Testis (tissue), 3 donors: Measurements from ENCODE around the gene OR10J1. TPM values are rescaled to one million over a fixed set of nuclear protein-coding genes. Genes with fewer than 3 reads are reported as not detected.

Source experiments
- DNase-seq: peaks from one replicate; pipeline ENCODE4 v3.0.0-alpha.2; 2019
- H3K27ac ChIP-seq, 2 donors: fragments of 200-600 bp; sonication (generic); one replicate each; pipeline ENCODE4 v1.5.1; 2019
- H3K27me3 ChIP-seq: fragments of 200-600 bp; sonication (generic); one replicate; pipeline ENCODE4 v1.5.1; 2019
- H3K36me3 ChIP-seq: fragments of 200-600 bp; sonication (generic); one replicate; pipeline ENCODE4 v1.5.1; 2017; ENCODE audit warnings: low read depth; ENCODE audit errors: missing control alignments
- H3K4me1 ChIP-seq: fragments of 200-600 bp; sonication (generic); one replicate; pipeline ENCODE4 v1.5.1; 2019
- H3K4me3 ChIP-seq, 2 donors: fragments of 200-600 bp; sonication (generic); one replicate each; pipeline ENCODE4 v1.5.1; 2017 to 2019
- H3K9me3 ChIP-seq: fragments of 200-600 bp; sonication (generic); one replicate; pipeline ENCODE4 v1.5.1; 2017
- POLR2A ChIP-seq: fragments of 450-650 bp; IDR thresholded peaks from one replicate; pipeline ENCODE4 v1.6.1; 2017; ENCODE audit warnings: antibody characterized with exemption, mild to moderate bottlenecking, moderate library complexity
- WGBS, 2 donors: methylation state at CpG; one replicate each; pipeline ENCODE4 v1.1.5; 2018; 5-methylcytosine and 5-hydroxymethylcytosine counted together
- intact Hi-C: fragments of 100-400 bp; cut with DNase I; formaldehyde crosslinking; loops from one replicate; pipeline ENCODE4 v1.15.1; 2023; ENCODE audit warnings: low total_unique reads
- polyA plus RNA-seq: library from polyadenylated mRNA; stranded (reverse); fragments of 350-450 nt; fragmentation: Illumina TruSeq; extraction: RNeasy Lipid Tissue Mini Kit (QIAGEN cat#74804); gene quantifications from one replicate; pipeline ENCODE4 v1.2.3, GENCODE V29; 2014; ENCODE audit warnings: low read depth, low replicate concordance; ENCODE audit not compliant: insufficient read depth
- total RNA-seq, 2 donors: library from RNA; depleted of rRNA; stranded (reverse); fragments of >200 nt; gene quantifications; one replicate each; pipeline ENCODE4 v1.2.3, GENCODE V29; 2016
- TF ChIP-seq, protein P1 (sequence below), 3 experiments: fragments of 450-650 bp in 2 of 3; fragments of 200-600 bp in 1 of 3; sonication (generic) in 1 of 3; IDR thresholded peaks; one replicate each; pipeline ENCODE4 v1.5.1; 2016 to 2019; ENCODE audit warnings: antibody characterized with exemption in 3 of 3, mild to moderate bottlenecking in 2 of 3, moderate library complexity in 1 of 3

Gene OR10J1
- total and polyA plus RNA-seq, 3 donors from 2014 or later, result 3.0 to 8.3 (median 3.1) TPM

DNA sequence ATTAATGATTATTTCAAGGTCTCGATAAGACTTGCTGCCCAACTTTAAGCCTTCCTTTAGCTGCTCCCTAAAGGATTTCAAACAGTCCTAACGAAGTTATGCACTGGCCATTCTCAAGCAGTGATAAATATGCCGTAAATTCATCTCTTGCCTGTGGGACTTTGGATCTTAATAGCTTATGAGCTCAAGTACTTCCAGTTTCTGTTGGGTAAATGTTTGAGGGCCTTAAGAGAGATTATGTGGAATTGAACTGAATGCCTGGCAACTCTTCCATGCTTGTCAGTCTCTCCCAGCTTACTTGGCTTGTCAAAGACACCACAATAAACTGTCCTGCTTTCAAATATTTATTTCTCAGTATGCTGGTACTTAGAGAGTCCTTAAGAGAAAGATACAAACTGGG, 11.0 kb upstream of the OR10J1 start:
- Histone ChIP-seq H3K4me3 (no peak overlapping the region), H3K9me3 (no peaks in the 10 kb centered on the region), H3K36me3 (no peaks in the 10 kb centered on the region), H3K27me3 (no peaks in the 10 kb centered on the region), H3K4me1 (no peaks in the 10 kb centered on the region), H3K27ac (no peak overlapping the region)
- WGBS, 2 donors, result 44 to 46% methylated on average over 3 of the region's 3 CpGs
- intact Hi-C loops, result no loop called here
- no peak for DNase-seq
- TF ChIP-seq, protein P1, sequence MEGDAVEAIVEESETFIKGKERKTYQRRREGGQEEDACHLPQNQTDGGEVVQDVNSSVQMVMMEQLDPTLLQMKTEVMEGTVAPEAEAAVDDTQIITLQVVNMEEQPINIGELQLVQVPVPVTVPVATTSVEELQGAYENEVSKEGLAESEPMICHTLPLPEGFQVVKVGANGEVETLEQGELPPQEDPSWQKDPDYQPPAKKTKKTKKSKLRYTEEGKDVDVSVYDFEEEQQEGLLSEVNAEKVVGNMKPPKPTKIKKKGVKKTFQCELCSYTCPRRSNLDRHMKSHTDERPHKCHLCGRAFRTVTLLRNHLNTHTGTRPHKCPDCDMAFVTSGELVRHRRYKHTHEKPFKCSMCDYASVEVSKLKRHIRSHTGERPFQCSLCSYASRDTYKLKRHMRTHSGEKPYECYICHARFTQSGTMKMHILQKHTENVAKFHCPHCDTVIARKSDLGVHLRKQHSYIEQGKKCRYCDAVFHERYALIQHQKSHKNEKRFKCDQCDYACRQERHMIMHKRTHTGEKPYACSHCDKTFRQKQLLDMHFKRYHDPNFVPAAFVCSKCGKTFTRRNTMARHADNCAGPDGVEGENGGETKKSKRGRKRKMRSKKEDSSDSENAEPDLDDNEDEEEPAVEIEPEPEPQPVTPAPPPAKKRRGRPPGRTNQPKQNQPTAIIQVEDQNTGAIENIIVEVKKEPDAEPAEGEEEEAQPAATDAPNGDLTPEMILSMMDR (IDR thresholded peaks at IDR 0.05), result no peak
- TF ChIP-seq POLR2A, result no peak

DNA sequence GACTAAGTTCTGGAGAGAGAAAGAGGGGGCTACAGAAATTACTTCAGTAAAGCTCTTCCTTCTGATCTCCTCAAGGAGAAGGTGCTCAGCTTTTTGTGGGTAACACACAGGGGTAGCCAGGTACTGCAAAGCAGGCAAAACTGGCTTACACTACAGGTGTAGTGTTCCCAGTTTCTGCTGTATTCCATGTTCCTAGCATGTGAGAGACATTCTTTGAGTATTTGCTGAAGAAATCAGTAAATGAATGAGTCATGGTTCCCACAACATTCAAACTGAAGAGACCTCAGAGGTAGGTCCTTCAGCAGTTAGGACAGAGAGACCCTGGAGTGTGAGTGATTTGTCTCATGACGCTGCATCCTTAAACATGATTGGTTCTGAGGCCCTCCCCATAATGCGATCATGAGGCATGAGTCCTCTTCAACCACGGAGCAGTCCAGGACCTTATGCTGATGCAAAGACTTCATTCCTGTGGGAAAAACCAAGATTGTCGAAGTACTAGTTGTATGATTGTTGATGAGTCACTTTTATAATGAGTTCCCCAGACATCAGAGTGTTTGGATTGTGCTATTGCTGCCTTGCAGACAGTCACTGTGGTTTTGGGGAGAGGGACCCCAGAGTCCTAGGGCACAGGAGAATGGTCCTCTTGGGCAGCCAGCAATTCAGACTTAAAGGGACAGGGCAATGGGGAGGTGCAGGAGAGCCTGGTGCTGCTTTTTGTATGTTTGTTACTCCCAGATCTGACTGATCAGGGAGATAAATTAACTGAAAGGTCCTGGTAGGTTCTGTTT, 10.3 kb upstream of the OR10J1 start:
- Histone ChIP-seq H3K4me1 (no peaks in the 10 kb centered on the region), H3K9me3 (no peaks in the 10 kb centered on the region), H3K36me3 (no peaks in the 10 kb centered on the region), H3K4me3 (no peak overlapping the region), H3K27ac (no peak overlapping the region), H3K27me3 (no peaks in the 10 kb centered on the region)
- intact Hi-C loops, result no loop called here
- DNase-seq, result no peak
- 83 to 86% methylated on average over 4 of the region's 4 CpGs for WGBS, 2 donors
- TF ChIP-seq POLR2A, result no peak
- TF ChIP-seq, protein P1 (IDR thresholded peaks at IDR 0.05), result no peak

DNA sequence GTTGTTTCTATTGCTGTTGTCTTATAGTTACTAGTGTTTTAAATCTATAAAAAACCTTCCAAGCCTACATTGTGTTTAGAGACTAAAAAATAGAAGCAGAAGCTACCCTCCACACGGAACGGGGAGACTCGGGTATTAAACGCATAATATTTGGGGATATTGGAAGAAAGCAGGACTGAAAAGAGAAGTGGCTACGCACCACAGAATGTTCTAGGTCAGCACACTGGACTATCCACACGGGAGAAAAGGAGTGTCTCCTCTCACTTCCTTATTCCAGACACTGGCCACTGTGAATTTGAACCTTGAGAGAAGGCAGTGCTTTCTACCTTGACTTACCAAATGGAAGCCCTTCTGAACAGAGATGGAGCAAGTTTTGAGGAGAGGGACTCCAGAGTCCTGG, 8.5 kb upstream of the OR10J1 start:
- WGBS, 2 donors, result 85 to 89% methylated on average over 6 of the region's 6 CpGs
- no peak overlapping the region for H3K4me3 ChIP-seq
- TF ChIP-seq, protein P1 (IDR thresholded peaks at IDR 0.05), result no peak
- TF ChIP-seq POLR2A, result no peak
- DNase-seq, result no peak
- no peaks in the 10 kb centered on the region for H3K4me1 ChIP-seq
- H3K27ac ChIP-seq, result no peak overlapping the region
- H3K27me3 ChIP-seq, result no peaks in the 10 kb centered on the region
- intact Hi-C loops, result no loop called here
- H3K9me3 ChIP-seq, result no peaks in the 10 kb centered on the region
- no peaks in the 10 kb centered on the region for H3K36me3 ChIP-seq

DNA sequence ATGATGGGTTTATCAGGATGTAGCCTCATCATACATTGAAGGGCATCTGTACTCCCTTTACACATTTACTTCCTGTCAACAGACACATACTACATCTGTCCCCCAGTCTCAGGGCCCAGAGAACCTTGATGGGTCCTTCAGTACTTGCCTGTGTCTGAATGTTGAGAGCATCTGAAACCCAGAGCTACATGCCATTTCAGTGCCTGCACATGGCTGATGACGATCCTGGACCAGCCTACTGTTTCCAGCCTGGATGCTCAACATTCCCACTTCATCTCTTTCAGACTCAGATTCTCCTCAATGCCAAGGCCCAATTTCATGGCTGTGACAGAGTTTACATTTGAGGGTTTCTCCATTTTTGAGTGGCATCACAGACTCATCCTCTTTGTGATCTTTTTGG, 7.6 kb upstream of the OR10J1 start, which contains the start of gene OR10J4:
OR10J4 (plus strand) TSS at position 301 of the 400 bp plus-strand sequence.
- TF ChIP-seq POLR2A, result no peak
- TF ChIP-seq, protein P1 (IDR thresholded peaks at IDR 0.05), result no peak
- no peaks in the 10 kb centered on the region for H3K36me3 ChIP-seq
- H3K4me1 ChIP-seq, result no peaks in the 10 kb centered on the region
- no peak within 1 kb of the TSS for H3K4me3 ChIP-seq
- no peaks in the 10 kb centered on the region for H3K27me3 ChIP-seq
- no peaks in the 10 kb centered on the region for H3K9me3 ChIP-seq
- intact Hi-C loops, result no loop called here
- H3K27ac ChIP-seq, result no peak within 1 kb of the TSS
- no peak for DNase-seq
- WGBS, 2 donors, result 89 to 100% methylated on average over 1 of the region's 1 CpG

DNA sequence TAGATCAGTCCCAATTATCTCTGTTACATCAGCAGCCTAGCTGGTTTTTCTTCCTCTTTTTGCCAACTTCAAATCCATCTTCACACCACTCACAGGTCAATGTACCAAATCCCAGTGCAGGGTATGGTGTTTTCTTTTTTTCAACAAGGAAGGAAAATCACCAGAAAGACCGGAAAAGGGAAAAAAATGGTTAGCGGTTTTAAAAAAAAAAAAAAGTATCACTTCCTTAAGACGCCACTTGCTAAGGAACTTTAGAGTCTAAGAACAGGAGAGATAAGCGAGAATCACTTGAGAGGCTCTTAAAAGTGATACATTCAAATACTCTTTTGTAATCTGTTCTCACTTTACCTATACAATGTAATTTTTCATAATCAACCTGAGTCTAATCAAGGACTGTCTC, 3.1 kb upstream of the OR10J1 start:
- Histone ChIP-seq H3K4me1 (no peaks in the 10 kb centered on the region), H3K9me3 (no peaks in the 10 kb centered on the region), H3K27ac (no peak overlapping the region), H3K4me3 (no peak overlapping the region), H3K36me3 (no peaks in the 10 kb centered on the region), H3K27me3 (no peaks in the 10 kb centered on the region)
- TF ChIP-seq, protein P1 (IDR thresholded peaks at IDR 0.05), result no peak
- no peak for TF ChIP-seq POLR2A
- DNase-seq, result no peak
- intact Hi-C loops, result no loop called here
- 41 to 51% methylated on average over 4 of the region's 4 CpGs for WGBS, 2 donors
